Stimulated activated naive CD4-positive, alpha-beta T cell treated with Interleukin-2 at 50 U/mL for 16 hours (primary cell): Measurements from ENCODE around the gene GPAT2.
"Not testable (repeated sequence)": the region's sequence is repeated elsewhere in the genome, so short reads cannot be mapped to it uniquely, and the experiment has no call there.

ENCODE experiments used
- DNase-seq: peaks from one replicate; lab custom pipeline; 2025; lab: John Stamatoyannopoulos, UW

The GPAT2 gene

DNA sequence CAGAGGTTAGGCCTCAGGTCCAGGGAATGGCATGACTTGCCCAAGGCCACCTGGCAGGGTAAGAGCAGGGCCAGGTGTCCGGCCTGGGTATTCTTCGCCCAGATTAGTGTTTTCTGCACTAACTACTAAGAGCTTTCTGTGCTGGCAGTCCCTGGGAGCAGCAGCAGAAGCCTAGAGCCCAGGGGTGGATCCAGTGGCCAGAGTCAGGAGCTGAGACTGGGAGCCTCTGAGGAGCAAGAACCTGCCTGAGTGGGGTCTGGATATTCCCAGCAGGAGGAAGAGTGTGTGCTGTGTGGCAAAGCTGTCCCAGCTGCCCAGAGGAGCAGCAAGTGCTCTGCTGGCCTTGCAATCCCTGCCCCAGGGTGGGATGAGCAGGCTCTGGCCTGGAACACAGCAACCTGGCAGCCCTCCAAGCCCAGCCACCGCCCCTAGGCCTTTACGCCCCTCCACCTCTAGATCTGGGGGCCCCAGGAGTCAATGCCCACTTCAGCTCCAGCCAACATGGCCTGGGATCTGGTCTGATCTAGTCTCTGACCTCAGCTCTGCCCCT is 30.7 kb upstream of the GPAT2 start:
- DNase-seq: no peak

DNA sequence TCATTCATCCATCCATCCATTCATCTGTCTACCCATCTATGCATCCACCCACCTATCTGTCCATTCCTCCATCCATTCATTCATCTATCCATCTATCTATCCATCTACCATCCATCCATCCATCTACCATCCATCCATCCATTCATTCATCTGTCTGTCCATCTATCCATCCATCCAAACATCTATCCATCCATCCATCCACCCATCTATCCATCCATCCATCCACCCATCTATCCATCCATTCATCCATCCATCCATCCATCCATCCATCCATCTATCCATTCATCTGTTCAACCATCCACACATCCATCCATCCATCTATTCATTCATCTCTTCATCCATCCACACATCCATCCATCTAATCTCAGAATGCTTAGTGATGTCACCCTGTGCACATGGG is 30.0 kb upstream of the GPAT2 start:
- not testable (repeated sequence) for DNase-seq

- DNase-seq: not testable (repeated sequence)
Measured at GRCh38 chr2:96064047-96064675, 29.4 kb upstream of the GPAT2 start.

- DNase-seq: not testable (repeated sequence)
Measured at GRCh38 chr2:96063116-96063899, 28.6 kb upstream of the GPAT2 start.

DNA sequence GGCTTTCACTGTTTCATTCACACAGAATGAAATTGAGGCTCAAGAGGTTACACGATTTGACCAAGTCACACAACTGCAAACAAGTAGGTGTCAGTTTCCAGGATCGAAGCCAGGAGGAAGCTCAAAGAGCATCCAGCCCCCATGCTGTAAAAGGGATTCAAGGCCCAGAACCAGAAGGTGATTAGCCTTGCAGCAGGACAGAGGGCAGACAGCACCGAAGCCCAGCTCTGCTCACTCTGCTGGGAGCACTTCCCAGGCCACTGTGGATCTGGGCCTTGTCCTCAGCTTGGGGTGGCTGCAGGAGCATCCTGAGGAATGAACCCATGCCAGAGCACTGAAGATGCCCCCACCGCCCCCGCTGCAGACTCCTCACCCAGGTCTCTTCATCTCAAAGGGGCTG is 27.8 kb upstream of the GPAT2 start:
- DNase-seq: not testable (repeated sequence)

DNA sequence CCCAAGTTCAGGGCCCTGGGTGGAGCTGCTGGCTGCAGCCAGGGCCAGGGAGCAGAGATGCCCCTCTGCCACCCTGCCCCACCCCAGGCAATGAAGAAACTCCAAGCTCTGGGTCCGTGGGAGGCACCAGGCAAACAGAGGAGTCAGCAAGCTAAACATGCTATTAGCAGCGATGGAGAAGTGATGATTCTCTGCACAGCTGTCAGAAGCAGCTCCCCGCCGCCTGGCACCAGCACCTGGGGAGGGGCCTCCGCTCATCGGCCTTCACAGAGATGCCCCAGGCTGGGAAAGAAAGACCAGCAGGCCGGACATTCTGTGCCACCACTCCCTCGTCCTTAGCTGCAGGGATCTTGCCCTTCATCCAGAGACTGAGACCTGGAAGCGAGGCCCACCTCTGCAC is 27.2 kb upstream of the GPAT2 start:
- DNase-seq: not testable (repeated sequence)

GRCh38 chr2:96061197-96061817 is 26.6 kb upstream of the GPAT2 start:
- DNase-seq: not testable (repeated sequence)

DNA sequence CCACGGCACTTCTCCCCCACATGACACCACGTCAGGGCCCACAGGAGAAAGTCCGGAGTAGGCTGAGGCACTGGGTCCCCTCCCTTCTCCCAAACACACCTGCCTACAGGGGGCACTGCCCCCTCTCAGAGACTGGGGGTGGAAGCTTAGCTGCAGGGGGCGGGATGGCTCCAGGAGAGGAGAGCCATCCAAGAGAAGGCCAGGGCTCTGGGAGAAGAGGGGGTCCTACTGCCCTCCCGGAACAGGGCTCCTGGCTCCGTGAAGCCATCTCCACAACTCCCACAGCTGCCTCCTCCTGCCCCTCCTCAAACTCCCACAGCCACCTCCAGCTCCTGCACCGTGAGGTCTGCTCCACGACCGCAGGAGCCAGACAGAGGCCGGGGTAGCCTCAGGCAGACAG is 25.6 kb upstream of the GPAT2 start:
- not testable (repeated sequence) for DNase-seq

DNA sequence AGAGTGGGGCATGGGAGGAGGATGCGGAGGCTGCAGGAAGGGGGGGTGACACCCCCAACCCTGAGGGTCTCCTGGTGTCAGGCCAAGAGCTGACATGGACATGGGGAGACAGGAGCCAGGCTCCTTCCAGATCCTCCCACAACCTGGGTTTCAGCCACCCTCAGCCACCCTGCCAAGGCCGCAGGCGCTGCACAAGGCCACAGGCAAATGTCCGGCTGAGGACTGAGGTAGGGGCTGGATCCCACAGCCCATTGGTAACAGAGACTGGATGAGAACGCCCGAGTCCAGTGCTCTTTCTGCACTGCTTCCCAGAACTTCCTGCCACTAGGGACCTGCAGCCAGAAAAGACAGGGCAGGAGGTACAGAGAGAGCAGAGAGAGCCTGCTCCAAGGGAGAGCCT is 24.7 kb upstream of the GPAT2 start:
- DNase-seq: not testable (repeated sequence)

DNA sequence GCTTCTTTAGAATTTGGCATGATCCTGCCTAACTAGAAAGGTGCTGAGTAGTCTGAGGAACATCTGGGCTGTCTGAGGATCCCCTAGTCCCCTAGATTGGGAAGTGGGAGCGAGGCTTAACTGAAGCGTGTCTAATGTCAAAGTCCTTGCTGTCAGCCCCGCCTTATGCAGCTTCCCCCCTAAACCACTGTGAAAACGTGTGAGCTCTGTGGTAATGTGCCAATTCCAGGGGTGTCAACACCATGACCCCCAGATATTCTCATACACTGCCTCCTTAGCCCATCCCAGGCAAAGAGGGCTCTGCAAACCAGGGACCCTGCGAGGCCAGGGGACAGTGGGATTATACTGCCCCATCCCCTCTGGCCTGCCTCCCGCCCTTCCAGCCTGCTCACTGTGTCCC is 21.1 kb upstream of the GPAT2 start:
- DNase-seq: not testable (repeated sequence)

DNA sequence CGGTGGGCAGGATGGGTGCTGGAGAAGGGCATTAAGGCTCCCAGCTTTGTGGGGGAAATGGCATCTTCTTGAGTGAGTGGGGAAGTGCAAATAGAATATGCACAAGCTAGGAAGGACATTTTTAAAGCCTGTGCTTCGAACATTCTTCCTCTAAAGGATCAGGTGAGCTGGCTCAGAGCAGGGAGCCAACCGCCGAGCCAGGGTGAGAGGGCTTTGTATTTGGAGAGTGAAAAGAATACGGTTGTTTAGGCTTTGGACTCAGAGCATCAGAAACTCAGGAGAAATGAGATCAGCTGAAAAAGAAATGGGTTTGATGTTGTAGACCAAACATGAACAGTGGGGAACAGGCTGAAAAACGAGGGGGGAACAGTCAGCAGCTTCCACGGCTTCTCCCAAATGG is 19.8 kb upstream of the GPAT2 start:
- DNase-seq: not testable (repeated sequence)

DNA sequence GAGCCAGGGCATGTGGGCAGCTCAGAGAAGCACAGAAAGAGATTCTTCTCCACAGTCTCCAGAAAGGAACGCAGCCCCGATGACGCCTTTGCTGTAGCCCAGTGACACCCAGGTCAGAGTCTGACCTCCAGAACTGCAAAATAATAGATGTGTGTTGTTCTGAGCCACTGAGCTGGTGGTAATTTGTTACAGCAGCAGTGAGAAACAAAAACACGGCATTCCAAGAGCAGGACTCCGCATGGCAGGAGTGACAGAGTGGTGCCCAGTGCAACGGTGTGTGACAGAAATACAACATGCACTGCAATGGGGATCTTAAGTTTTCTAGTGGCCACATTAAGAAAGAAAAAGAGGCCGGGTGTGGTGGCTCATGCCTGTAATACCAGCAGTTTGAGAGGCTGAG is 18.7 kb upstream of the GPAT2 start:
- not testable (repeated sequence) for DNase-seq

DNA sequence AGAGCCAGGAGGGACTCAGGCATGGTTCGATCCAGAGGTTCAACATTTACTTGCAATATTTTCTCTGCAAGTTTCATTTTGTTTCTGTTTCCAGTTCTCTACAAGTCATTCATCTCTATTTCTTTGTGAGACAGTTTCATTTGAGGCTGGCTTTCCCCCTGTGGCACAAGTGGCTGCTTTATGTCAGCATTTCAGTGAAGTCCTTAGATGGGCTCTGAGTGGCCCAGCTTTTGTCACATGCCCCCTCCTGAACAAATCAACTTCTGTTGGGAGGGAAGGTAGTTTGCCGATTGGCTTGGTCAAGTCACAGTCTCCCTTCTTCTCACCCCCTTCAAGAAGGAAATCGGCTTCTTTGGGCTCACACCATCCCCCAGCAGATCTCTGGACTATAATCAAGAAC is 17.9 kb upstream of the GPAT2 start:
- not testable (repeated sequence) for DNase-seq

GRCh38 chr2:96049917-96050262 is 15.2 kb upstream of the GPAT2 start:
- DNase-seq: not testable (repeated sequence)

DNA sequence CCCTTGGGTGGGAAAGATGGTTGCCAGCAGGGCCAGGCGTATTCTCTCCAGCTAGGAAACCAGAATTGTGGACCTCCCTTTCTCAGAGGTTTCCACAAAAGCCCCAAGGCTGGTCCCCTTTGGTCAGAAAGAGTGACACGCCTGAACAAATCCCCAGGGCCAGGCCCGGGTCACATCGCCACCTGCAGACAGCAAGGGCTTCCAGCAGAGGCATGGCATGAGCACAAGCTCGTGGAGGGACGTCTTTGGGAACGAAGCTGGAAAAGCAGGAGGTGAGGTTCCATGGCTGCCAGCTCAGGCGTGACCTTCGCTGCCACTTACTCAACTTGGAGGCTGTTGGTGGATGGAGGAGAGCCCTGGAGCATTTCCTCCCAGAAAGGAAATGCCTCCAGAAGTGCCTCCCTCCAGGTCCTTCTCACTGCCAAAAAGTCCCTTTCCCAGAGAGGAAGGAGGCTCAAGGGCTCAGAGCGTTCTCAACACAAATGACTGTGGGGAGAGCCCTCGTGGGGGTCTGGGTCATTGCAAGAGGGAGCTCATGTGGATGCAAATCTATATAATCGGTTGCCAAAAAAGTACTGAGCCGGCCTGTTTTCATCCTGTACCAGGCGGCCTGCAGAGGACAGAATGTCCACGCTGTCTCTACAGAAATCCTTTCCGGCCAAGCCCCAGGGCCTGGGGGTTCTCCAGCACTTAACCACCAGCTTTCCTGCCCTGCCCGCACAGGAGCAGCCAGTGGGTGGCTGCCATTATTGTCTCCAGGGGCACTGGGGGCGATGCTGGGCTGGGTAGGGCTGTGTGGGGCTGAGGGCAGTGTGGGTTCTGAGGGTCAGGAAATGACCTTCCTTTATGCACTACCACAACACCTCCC is 14.6 kb upstream of the GPAT2 start:
- not testable (repeated sequence) for DNase-seq

DNA sequence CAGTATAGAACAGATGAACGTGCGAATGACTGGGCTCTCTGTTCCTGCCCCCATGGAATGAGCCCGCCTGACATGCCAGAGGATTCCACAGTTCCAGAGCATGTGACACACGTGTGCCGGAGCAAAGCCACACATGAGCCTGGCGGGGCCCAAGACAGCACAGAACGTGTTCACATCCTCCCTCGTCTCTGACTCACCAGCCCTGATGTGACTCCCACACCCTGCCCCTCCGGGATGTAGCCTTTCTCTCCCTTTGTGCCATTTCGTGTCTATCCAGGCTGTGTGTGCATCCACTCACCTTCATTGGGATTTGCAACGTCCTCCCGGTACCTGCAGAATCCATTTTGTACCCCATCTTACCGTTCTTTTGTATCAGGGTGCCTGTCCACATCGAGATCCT is 838 bp upstream of the GPAT2 start:
- DNase-seq: not testable (repeated sequence)

DNA sequence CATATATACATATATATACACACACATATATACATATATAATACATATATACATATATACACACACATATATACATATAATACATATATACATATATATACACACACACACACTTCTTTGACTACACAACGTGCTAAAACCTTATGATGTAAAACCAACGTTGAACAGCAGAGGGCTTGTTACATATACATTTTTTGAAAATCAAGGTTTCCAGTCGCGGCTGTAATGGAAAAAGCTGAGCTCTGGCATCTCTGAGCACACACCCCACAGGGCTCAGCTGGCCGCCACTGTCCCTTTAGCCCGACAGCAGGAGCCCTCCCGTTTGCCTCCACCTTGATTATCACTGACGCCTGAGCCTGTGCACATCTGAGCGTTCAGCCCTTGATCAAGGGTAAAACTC is 719 bp downstream of the GPAT2 start:
- not testable (repeated sequence) for DNase-seq

DNA sequence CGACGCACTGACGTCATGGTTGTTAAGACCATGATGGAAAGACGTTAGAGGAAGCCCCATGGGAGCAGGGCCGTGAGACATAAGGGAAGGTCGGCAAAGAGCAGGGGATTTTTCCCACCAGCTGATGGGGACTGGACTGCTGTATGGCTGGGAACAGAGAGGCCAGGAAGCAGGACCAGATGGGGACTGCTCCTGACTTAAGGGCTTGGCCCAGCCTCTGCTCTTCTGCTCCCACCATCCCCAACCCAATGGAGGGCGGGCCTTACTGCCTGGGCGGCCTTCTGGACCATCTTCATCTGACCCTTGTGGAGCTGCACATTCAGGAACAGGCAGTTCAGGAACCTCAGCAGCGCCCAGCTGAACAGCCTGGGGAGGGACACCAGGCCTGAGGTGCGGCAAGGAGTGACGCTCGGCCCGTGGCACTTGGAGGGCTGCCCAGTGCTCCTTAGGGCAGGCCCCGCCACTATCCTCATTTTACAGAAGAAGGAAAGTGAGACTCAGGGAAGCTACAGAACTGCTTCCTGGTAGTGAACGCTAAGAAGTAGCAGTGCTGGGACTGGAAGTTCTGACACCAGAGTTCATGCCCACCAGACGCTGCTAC is 6.9 kb downstream of the GPAT2 start:
- DNase-seq: not testable (repeated sequence)

DNA sequence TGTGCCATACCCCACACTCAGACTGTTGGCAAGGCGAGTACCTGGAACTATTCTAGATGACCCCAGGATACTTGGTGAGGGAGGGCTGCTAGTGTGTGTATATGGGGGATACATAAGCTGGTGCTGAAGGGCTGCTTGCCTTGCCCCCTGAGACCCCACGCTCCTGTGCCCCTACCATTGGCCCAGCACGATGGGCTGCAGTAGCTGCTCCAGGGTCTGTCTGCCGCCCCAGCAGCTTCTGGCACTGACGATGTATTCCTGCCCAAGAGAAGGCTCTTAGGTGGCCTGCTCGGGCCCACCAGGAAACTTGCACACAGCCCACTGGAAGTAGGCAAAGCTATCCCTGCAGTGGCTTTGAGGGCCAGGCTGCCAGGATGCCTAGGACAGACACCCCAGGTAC is 9.0 kb downstream of the GPAT2 start:
- not testable (repeated sequence) for DNase-seq

DNA sequence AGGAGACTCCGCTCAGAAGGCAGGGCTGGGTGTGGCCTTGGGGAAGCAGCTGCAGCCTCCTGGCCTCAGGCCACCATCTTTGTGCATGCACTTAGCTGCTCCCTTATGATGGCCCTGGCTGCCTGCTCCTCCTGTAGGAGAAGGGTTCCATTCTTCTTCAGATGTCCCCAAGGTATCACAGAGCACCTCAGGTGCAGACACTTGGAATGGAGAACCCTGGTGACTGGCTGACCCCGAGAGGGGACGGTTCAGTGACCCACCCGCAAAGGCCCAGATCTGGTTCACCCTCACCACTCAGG is 9.6 kb downstream of the GPAT2 start:
- DNase-seq: no peak

DNA sequence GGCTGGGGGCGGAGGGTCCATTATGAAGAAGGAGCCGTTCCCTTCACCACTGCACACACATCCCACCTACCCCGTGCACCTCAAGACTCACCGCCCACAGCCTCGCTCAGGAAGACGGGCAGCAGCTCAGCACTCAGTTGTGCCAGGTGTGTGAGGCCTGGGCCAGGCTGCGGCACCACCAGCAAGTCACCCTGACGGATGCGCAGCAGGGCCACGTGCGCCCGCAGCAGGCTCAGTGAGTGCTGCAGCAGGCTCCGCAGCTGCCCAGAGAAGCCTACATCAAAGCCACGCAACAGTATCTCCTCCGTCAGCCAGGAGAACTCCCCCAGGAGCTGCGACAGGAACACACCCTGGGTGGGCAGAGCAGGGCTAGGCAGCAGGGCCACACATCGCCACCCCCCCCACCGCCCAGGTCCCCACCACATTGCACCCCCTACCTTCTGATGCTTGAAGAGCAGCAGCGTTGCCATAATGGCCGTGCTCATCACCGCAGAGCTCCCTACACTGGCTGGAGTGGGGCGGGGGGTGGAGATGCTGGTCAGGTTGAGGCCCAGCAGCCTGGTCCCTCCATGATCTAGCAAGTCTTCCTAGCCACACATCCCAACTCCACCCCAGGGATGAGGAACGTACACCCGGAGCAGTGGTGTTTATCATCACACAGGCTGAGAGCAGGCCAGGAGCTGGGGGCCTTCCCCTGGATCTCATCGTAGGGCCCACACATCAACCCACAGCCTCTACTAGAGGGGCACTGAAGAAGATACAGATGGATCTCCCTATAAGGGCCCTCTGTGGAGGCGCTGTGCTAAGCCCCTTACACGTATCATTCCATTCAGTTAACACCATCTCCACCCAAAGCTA is 10.2 kb downstream of the GPAT2 start:
- DNase-seq: no peak
